ENCODE data around the gene RPRM.
A peak's percentile ranks its signal among the peaks of the same experiment; 100 is the strongest.
"Not testable (repeated sequence)": the region's sequence is repeated elsewhere in the genome, so short reads cannot be mapped to it uniquely, and the experiment has no call there.

Gene RPRM

DNA sequence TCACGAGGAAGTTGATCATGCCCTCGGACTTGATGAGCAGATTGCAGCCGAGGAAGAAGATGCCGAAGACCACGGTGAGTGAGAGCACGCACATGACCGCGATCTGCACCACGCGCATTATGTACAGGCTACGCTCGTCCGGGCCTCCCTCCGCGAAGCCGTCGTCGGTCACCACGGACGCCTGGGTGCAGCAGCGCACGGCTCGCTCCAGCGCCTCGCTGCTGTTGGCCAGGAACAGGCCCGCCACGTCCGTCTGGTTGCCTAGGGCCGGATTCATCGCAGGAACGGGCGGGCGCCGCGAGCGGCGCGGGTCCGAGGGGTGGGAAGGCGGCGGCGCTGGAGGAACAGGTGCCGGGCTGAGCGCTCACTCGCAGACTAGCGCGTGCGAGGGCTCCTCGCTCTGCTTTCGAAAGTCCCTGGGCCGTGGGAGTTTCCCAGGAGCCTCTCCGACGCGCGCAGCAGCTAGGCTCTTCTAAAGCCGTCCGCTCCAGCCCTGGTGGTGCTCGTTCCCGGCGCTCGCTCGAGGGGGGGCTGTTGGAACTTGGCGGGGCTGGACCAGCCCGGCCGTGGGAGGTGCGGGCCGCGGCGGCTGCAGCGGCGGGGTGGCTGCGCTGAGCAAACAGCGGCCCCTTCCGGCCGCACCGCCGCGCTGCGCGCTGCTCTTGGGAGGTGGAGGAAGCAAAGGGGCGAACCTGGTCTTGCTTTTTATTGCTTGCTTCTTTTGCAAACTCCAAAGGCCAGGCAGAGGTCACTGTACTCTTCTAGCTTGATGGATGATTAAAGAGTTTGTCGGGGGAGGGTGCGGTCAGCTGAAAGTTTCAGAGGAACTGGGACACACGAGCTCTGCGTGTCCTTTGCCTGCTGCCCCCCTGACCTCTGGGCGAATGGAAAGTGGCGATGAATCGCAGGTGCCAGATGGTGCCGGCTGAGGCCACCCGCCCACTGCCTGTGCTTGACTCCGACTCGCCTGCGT lies at the start of gene RPRM:
Gene RPRM, minus strand, starts transcription at position 474 of the 973 bp plus-strand sequence. Its CDS starts 197 bp downstream, at position 277.
- DNase-seq = peak; percentile 40

DNA sequence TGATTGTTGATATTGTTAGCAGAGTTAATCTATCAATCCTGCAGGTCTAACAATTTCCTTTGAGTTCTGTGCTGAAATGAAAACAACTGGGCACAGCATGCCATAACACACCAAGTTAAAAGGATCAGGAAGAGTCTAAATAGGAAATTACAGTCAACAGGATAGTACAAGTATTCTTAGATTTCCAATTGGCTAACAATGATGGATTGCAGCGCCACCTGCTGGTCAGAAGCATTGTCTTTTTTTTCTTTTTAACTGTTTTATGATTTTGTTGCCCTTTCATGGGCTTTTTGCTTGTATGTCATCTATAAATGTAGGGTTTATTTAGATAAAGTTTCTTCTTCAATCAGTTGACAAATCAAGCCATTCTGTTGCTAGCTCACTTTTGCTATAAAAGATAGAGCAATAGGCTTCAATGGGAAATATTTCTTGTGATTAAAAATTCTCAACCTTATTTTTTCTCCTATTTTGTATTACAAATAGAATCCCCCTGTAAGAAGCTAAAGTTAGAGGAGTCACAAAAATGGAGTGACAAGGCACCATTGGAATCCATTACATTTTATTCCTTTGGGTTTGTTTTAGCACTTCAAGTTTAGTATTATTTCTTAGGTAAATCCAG lies 40.8 kb upstream of the RPRM start:
- peak; percentile 38 for DNase-seq

DNA sequence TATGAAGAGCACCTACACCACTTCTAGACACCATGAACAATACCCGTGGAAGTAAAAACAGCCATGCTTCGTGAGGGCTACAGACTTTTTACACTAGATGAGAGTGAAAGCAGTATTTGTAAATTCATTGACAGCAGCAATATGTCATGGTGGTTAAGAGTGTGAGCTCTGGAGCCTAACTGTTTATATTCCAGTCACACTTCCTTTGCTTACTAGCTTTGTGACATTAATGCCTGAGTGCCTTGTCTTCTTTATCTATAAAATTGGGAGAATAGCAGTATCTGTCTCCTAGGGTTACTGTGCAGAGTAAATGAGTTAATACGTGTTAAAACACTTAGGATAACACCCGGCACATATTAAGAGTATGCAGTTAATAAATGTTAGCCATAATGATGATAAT lies 33.8 kb upstream of the RPRM start:
- no peak for DNase-seq

DNA sequence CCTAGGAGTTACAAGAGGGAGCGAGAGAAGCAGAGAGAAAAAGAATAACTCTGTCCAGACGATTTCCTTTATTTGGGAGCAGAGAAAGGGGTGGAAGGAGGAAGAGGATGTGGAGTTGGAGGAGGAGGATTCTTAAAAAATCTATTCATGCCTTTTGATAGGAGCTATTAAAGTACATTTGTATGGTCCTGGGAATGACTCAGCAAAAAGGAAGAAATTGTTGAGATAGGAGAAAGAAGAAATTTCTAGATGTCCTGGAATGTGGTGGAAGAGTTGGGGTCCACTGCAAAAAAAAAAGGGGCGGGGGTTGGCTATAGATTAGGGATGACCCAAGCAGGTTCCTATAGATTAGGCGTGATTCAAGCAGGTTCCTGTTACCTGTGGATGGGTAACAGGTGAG lies 32.4 kb upstream of the RPRM start:
- no peak for DNase-seq

DNA sequence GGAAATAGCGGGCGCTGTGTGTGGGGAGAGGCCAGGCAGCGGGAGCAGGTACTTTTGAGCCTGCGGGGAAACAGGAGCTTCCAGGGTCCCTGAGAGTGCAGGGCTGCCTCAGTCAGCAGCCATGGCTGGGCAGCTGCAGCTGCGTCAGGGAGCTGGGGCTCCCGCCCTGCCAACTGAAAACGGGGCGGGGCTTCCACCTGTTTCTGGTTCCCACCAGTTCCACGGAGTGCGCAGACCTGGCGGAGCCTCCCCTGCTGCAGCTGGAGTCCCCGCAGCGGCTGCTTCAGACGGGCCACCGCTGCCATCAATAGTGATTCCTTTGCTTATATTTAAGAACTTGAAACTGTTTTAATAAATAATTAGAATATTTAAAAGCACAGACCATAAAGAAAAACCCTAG lies 30.6 kb upstream of the RPRM start:
- peak; percentile 35 for DNase-seq

DNA sequence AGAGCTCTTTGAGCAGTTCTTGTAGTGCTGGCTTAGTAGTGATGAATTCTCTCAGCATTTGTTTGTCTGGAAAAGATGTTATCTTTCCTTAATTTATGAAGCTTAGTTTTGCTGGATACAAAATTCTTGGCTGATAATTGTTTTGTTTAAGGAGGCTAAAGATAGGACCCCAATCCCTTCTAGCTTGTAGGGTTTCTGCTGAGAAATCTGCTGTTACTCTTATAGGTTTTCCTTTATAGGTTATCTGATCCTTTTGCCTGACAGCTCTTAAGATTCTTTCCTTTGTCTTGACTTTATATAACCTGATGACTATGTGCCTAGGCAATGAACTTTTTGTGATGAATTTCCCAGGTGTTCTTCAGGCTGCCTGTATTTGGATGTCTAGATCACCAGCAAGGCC lies 27.9 kb upstream of the RPRM start:
- DNase-seq = not testable (repeated sequence)

DNA sequence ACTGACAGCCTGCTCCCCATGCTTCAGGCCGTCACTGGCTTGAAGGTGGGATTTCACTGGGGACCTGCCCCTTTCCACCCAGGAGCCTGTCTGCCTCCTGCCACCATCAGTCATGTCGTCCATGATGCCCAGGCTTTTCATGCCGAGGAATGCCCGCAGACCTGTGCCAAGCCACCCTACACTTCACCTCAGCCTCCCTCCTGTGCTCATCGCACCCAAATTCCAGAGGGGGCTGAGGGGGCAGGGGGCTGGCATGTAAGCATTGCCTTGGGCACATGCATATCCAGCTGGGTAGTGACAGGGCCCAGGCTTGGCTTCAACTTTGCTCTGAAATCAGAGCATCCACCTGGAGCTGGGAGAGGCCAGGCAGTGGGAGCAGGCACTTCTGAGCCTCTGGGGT lies 20.9 kb upstream of the RPRM start:
- DNase-seq = no peak

DNA sequence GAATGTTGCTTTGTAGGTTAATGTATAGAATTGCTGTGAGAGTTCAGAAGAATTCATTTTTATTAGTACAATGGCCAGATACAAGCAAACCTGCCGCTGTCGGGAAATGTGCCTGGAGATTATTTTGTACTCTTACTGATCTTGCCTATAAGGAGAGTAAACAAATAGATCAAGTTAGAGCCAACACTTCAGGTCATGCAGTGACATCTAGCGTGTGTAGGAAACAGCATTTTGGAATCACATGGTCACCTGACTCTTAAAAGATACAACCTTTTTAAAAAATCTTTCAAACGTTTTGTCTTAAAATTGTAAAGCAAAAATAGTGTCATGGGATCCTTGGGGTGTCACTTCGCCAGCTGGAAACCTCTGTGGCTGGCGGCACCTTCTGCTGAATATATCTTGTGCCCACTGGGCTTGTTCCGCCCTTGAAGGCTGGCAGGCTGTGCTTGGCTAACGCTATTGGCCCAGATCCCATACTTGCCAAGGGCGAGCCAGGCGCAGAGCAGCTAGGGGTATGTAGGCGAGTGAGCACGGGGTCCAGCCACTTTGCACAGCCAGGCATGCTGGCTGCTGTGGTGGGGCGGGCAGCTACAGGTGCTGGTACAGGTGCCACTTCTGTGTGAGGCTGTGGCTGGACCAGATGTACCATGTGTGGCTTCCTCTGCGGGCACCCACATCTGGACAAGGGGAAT lies 19.5 kb upstream of the RPRM start:
- DNase-seq = no peak

DNA sequence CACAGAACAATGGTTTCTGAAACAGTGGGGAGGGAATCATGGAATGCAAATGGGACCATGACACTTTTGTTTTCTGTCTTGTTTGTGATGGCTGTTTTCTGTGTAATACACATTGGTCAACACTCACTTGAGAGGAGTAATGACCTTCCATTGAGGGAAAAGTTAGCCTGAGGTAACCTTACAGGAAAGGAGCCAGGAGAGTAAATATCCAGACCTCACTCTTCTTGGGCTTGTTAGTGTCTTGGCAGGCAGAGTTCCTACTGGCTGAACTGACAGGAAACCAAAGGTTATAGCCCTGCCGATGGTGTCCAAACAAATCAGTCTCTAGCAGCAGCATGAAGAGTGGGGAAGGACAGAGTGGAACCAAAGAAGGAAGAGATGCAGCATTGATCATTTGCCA lies 17.2 kb upstream of the RPRM start:
- no peak for DNase-seq

DNA sequence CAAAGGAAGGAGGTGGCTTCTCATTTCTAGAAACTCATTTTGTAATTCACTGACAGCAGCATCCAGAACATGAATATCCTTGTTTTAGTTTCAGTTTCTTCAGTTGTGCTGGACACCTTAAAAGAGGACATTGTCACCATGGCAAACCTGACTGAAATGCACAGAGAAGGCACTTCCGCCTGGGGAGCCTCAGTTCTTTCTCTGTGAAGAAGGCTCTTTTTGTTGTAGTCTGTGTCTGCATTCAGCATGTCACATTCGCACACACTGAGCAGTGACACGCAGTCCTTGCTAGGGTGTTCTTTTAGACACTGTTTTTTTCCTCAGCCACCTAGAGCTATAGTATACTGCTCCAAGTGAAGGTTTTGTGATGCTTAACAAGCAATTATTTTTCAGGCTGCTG lies 9.5 kb upstream of the RPRM start:
- no peak for DNase-seq

DNA sequence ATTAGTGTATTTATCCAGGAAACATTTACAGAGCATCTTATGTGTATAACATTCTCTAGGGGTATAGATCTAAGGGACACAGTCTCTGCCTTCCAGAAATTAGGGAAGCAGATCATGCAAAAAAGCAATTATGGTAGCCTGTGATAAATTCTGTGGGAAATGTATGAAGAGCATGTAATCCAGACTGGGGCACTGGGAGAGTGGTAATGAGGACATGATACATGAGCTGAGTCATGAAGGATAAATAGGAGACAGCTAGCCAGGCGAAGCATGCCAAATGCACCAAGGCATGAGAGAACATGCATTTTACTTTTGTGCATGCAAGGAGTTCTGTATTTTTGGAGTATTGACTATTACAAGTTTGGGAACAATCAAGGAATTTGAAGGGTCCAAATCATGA lies 8.9 kb upstream of the RPRM start:
- no peak for DNase-seq

DNA sequence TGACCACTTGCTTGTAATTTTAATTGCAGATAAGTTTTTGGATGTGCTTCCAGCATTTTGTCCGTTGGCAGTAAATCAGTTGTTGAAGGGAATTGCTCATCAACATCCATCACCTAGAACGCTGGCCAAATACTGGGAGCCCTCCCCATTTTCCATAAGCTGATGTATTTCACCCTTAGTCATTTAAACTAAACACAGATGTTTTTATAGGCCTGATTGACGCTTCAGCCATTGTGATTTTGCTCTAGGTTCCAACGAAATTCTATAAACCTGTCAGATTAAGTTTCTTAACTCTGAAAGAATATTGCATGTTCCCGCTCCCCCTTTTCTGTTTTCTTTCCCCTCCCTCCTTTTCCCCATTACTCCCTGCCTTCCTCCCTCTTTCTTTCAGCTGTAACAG lies 1.0 kb upstream of the RPRM start:
- DNase-seq = no peak

DNA sequence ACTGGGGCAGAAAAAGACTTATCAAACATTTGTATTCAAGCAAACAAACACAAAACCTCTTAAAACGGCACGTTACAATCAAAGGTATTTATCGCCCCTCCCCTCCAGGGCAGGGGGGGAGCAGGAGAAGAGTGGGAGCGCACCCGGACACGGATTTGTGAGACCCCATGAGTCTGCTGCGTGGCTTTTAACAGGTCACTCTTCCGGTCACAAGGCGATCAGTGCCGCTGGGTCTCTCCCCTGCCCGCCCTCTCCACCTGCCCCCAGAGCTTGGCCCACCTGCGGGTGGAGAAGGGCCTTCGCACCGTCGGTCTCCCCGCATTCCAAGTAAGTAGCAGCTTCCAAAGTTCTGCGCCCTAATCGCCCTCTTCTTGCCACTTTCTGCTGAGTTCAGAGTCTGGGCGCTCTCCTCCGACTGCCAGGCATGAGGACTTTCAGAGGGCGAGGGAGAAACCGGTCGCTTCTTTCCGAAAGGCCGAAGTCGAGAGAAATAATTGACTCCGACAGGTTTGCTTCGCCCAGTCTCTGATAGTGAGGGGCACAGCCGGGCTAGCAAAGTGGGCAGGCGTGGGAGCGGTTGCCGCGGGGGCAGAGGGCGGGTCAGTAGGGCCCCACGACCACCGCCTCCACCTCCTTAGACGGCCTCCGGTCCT lies 800 bp downstream of the RPRM start:
- DNase-seq = peak; percentile 17

DNA sequence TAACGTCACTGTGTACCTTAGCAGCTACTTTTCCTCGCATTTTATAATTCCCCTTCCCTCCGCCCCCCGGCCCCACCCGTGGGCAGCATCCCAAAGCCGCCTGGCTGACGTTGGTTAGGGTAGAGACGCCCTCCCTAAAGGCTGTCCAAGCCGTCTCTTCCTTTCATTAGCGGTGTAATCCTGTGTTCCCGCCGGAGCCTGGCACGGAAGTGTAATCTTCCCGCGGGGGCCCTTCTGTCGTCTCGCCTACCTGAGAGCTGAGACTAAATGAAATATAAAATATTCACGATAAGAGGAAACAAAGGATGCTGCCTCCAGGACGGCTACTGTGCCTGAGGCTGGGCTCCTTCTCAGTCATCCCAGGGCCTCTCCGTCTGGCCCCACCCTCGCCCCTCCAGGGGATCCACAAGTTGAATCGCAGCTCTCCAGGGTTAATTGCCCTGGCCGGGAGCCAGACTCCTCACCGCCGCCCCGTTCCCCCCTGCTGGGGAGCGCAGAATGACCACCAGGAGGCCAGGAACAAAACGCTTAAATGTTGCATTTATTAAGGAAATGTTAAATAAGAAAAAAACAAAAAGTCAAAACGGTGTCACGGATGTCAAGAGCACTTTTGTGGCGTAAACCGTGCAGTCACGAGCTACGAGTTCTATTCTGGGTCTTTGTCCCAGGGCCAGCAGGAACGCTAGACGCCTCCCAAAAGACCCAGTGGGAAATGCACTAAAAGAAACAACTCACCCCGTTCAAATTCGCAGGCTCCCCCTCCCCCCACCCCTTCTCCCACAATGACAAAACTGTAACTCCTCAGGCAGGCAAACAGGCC lies 1.5 kb downstream of the RPRM start:
- no peak for DNase-seq

DNA sequence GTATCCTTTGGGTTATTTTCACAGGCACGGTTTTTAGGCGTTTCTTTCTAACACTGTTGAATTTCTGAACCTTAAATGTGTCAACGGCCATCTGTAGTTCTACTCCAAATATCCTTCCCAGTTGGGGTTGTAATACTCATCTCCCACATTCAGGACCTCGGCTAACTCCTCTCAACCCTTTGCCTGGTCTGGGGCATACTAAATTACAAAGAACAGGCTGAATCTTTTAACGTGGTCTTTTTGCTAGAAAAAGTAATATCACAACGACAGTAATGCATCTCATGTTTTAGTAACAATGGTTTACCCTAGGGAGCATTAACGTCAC lies 2.1 kb downstream of the RPRM start:
- no peak for DNase-seq

DNA sequence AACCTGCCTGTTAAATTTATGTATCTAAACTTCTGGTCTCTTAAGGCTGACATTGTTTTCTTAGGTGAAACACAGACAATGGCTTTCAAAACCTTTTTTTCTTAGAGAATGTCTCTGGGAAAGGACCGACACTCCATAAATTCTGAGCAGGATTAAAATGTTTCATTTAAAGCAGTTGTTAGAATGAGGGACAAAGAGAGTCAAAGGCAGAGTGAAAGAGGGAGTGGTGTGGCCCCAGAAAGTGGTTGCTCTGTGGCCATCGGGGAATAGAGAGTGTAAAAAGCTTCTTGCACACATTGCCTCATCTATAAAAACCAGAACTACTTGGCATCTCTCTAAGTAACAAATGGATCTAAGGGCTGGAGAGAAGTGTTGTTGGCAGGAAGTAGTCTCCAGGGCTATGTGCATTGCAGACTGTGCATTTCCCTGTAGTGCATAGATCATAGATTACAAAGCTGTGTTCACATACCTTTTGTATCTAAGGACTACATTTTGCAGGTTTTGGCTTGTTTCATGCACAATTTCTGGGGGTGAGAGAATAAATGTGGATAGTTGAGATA lies 3.6 kb downstream of the RPRM start:
- no peak for DNase-seq

DNA sequence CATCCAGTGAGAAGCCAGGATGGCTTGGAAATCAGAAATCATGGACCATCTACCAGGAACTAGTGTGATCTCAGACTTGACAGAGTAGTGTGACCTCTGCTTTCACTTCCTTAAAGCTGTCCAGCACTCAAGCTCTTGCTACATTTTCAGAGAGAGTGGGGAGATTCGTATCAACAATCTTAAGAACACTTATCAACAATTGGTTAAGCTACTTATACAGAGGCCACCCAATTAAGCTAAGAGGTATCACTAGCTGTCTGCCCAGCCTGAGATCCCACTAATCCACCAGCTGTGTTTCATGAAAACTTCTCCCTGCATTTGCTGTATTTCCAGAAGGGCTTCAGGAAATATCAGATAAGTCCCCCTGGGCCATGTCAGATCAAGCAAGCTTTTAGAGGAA lies 4.2 kb downstream of the RPRM start:
- no peak for DNase-seq

DNA sequence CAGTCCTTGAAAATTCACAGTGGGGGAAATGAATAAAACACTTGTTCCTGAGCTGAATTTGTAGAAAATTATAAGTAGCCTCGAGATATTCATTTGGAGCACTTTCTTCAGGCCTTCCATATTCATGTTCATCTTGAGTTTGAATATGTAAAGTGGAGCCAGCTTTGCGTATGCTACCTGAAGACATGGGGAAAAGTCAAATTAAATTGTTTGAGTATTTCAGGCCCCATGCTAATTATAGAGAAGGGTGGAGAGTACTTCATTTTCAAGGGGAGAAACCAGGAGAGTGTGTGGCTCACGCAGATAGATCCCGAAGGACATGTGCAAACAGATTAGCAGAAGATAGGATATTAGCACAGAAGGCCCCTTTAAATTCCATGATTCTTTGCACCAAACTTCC lies 7.7 kb downstream of the RPRM start:
- no peak for DNase-seq

DNA sequence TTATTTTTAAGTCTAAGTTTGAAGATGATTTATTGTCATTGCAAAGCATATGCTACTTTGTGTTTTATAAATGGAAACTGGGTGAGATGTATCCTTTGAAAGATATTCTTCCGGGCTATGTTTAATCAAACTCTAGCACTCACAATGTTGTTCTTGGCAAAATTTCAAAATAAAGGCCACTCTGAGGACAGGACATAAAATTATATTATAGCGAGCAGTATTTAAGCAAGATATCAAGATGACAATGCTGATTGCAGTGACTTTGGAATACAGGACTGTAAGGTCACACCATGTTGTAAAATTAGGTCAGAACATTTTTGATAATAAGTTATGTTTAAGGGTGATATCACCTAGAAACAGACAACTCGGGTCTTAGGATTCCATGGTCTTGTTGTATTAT lies 14.2 kb downstream of the RPRM start:
- DNase-seq = no peak

DNA sequence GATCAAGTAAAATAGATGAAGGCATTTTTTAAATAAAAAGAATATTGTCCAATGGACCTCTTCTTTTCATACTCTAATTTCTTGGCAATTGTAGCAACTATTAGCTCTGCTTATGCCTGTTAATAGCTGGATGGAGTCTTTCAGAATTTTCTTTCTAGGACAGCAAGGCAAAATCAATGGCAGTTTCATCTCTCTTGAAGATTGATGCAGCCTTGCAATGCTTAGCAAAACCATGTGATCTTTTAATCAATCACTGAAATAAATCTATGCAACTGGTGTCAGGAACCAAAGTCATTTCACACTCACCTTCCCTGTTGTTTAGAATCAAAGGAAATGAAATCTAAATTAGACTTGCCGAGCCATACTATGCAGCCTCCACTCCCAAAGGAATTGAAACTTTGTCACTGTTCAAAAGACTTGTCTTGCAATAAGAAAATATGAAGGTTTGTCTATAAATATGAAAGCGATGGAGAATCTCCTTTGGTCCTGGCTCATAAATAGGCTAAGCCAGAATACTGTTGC lies 16.2 kb downstream of the RPRM start:
- no peak for DNase-seq

DNA sequence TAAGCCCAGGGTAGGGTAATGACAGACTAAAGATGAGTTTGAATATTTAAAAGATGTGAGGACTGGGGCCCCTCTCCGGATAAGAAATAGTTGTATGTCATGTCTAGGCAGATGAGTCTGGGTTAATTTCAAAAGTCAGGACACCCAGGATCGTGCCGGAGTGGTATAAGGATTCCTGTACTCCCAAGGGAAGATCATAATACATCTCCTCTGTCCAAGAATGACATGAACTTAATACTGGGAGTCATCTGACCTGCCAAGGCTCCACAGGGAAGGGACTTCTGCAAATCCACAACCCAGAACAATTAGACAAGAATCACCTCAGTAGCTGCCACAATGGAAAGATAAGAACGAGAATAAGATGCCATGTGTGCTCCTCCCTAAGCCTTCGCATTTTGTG lies 17.1 kb downstream of the RPRM start:
- DNase-seq = no peak

DNA sequence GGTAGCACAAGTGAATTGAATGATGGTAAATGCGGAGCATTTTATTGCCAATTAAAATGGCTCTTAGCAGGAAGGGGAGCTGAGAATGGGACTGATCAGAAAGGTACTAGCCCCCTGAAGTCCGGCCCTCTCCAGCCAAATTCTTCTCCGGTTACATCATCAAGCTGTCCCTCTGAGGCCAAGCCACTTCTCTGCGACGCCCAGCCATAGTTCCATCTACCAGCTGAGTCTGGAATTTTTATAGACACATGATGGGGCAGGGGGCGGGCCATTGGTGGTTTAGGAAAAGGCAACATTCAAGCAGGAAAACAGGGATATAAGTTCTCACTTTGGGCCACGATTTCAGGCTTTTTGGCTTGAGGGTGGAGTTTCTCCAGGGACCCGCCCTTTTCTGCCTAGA lies 22.7 kb downstream of the RPRM start:
- DNase-seq = no peak

Measured in NCI-H526 treated with DMSO at 0.1 percent for 48 hours (cell line).